HG03460 (cell line): ENCODE measurements around the gene ATP1A4.
"Not testable (repeated sequence)": the region's sequence is repeated elsewhere in the genome, so short reads cannot be mapped to it uniquely, and the experiment has no call there.

Experiments used
- ATAC-seq: cut with Tn5 transposase; IDR thresholded peaks from one replicate; pipeline ENCODE4 v1.9.1; 2021; ENCODE audit not compliant: unreplicated experiment

Gene ATP1A4

GRCh38 chr1:160122978-160123495 is 28.4 kb upstream of the ATP1A4 start:
- no peak for ATAC-seq

- no peak for ATAC-seq
Observed at GRCh38 chr1:160123726-160124125, 27.7 kb upstream of the ATP1A4 start.

- no peak for ATAC-seq
Observed at GRCh38 chr1:160124705-160125478, 26.5 kb upstream of the ATP1A4 start.

- ATAC-seq, result no peak
Observed at GRCh38 chr1:160125746-160126145, 25.7 kb upstream of the ATP1A4 start.

- not testable (repeated sequence) for ATAC-seq
Observed at GRCh38 chr1:160126342-160126741, 25.1 kb upstream of the ATP1A4 start.

GRCh38 chr1:160127381-160127780 is 24.0 kb upstream of the ATP1A4 start:
- no peak for ATAC-seq

- no peak for ATAC-seq
Observed at GRCh38 chr1:160127865-160128523, 23.4 kb upstream of the ATP1A4 start.

- no peak for ATAC-seq
Observed at GRCh38 chr1:160128636-160129035, 22.8 kb upstream of the ATP1A4 start.

GRCh38 chr1:160129046-160129445 is 22.4 kb upstream of the ATP1A4 start:
- no peak for ATAC-seq

GRCh38 chr1:160129558-160129957 is 21.8 kb upstream of the ATP1A4 start:
- ATAC-seq, result no peak

GRCh38 chr1:160129966-160130365 is 21.4 kb upstream of the ATP1A4 start:
- ATAC-seq, result no peak

- no peak for ATAC-seq
Observed at GRCh38 chr1:160130486-160130885, 20.9 kb upstream of the ATP1A4 start.

GRCh38 chr1:160130939-160131338 is 20.5 kb upstream of the ATP1A4 start:
- ATAC-seq, result no peak

- ATAC-seq, result no peak
Observed at GRCh38 chr1:160131803-160132565, 19.4 kb upstream of the ATP1A4 start.

- ATAC-seq, result no peak
Observed at GRCh38 chr1:160133990-160134770, 17.2 kb upstream of the ATP1A4 start.

- ATAC-seq, result no peak
Observed at GRCh38 chr1:160134791-160135572, 16.4 kb upstream of the ATP1A4 start.

GRCh38 chr1:160136121-160136925 is 15.1 kb upstream of the ATP1A4 start:
- no peak for ATAC-seq

- ATAC-seq, result no peak
Observed at GRCh38 chr1:160136926-160137200, 14.5 kb upstream of the ATP1A4 start.

- ATAC-seq, result no peak
Observed at GRCh38 chr1:160137216-160137862, 14.1 kb upstream of the ATP1A4 start.
